Measurements from ENCODE around the gene TUBB2A. TPM values are rescaled to one million over a fixed set of nuclear protein-coding genes. Genes with fewer than 3 reads are reported as not detected.
"Not testable (repeated sequence)": the region's sequence is repeated elsewhere in the genome, so short reads cannot be mapped to it uniquely, and the experiment has no call there.

TUBB2A gene
- total RNA-seq, 1 donor from 2014 or later: 401 TPM

- no peak for DNase-seq (ENCODE audit: low read depth)
- TF ChIP-seq EZH2 (IDR thresholded peaks at IDR 0.05; ENCODE audit: insufficient read depth, low read length): no peak
- FAIRE-seq: no peak
Observed at GRCh38 chr6:3193102-3193849, 35.9 kb upstream of the TUBB2A start.

GRCh38 chr6:3190779-3191178, 33.4 kb upstream of the TUBB2A start:
- Histone ChIP-seq H3K9me3 (ENCODE audit: insufficient read depth, low read depth, low read length) (no peaks in the 10 kb centered on the region), H2AFZ (ENCODE audit: low read depth, low read length) (no peak overlapping the region), H3K4me2 (ENCODE audit: low read length) (no peak overlapping the region), H3K36me3 (ENCODE audit: insufficient read depth, low read length) (no peaks in the 10 kb centered on the region), H3K27ac (ENCODE audit: low read depth, low read length) (no peak overlapping the region), H3K9ac (ENCODE audit: low read length) (no peak overlapping the region), H3K79me2 (ENCODE audit: insufficient read depth, low read length) (no peaks in the 10 kb centered on the region), H3K4me1 (ENCODE audit: insufficient read depth, low read length) (peaks cover 17% of the 10 kb centered on the region), H4K20me1 (ENCODE audit: insufficient read depth, low read length) (no peaks in the 10 kb centered on the region), H3K4me3 (ENCODE audit: insufficient read depth, low read depth, low read length) (no peak overlapping the region), H3K27me3 (ENCODE audit: insufficient read depth, low read length) (peaks cover 4% of the 10 kb centered on the region)
- Mint-ChIP-seq H3K9me3 (ENCODE audit: unreplicated experiment) (peaks cover 2% of the 10 kb centered on the region), H3K4me3 (ENCODE audit: unreplicated experiment) (no peak overlapping the region), H3K36me3 (ENCODE audit: low read depth, unreplicated experiment) (peaks cover 2% of the 10 kb centered on the region), H3K27me3 (ENCODE audit: low read depth, unreplicated experiment) (peaks cover 5% of the 10 kb centered on the region), H3K27ac (ENCODE audit: unreplicated experiment) (no peak overlapping the region), H3K4me1 (ENCODE audit: low read depth, unreplicated experiment) (peaks cover 6% of the 10 kb centered on the region)
- DNase-seq (ENCODE audit: low read depth): no peak
- no peak for FAIRE-seq
- TF ChIP-seq CTCF (IDR thresholded peaks at IDR 0.05; ENCODE audit: insufficient read depth, low read depth, low read length): no peak
- TF ChIP-seq EZH2 (IDR thresholded peaks at IDR 0.05; ENCODE audit: insufficient read depth, low read length): no peak

More at GRCh38 chr6:3193102-3193849, 35.9 kb upstream of the TUBB2A start:
- Histone ChIP-seq H3K27ac (ENCODE audit: low read depth, low read length) (no peak overlapping the region), H3K79me2 (ENCODE audit: insufficient read depth, low read length) (no peaks in the 10 kb centered on the region), H3K4me2 (ENCODE audit: low read length) (peak overlapping the region; percentile 15), H3K9ac (ENCODE audit: low read length) (no peak overlapping the region), H4K20me1 (ENCODE audit: insufficient read depth, low read length) (no peaks in the 10 kb centered on the region), H3K4me3 (ENCODE audit: insufficient read depth, low read depth, low read length) (no peak overlapping the region), H2AFZ (ENCODE audit: low read depth, low read length) (peak overlapping the region; percentile 81), H3K36me3 (ENCODE audit: insufficient read depth, low read length) (no peaks in the 10 kb centered on the region), H3K27me3 (ENCODE audit: insufficient read depth, low read length) (no peaks in the 10 kb centered on the region), H3K9me3 (ENCODE audit: insufficient read depth, low read depth, low read length) (no peaks in the 10 kb centered on the region), H3K4me1 (ENCODE audit: insufficient read depth, low read length) (peaks cover 17% of the 10 kb centered on the region)
- H3K4me1 Mint-ChIP-seq (ENCODE audit: low read depth, unreplicated experiment): peaks cover 6% of the 10 kb centered on the region
- H3K36me3 Mint-ChIP-seq (ENCODE audit: low read depth, unreplicated experiment): no peaks in the 10 kb centered on the region
- H3K27ac Mint-ChIP-seq (ENCODE audit: unreplicated experiment): peak overlapping the region; percentile 34
- no peaks in the 10 kb centered on the region for H3K27me3 Mint-ChIP-seq (ENCODE audit: low read depth, unreplicated experiment)
- no peak overlapping the region for H3K4me3 Mint-ChIP-seq (ENCODE audit: unreplicated experiment)
- H3K9me3 Mint-ChIP-seq (ENCODE audit: unreplicated experiment): no peaks in the 10 kb centered on the region

- Histone ChIP-seq H4K20me1 (ENCODE audit: insufficient read depth, low read length) (no peaks in the 10 kb centered on the region), H3K4me1 (ENCODE audit: insufficient read depth, low read length) (peaks cover 13% of the 10 kb centered on the region), H3K4me2 (ENCODE audit: low read length) (no peak overlapping the region), H3K4me3 (ENCODE audit: insufficient read depth, low read depth, low read length) (no peak overlapping the region), H3K9ac (ENCODE audit: low read length) (no peak overlapping the region), H3K79me2 (ENCODE audit: insufficient read depth, low read length) (no peaks in the 10 kb centered on the region), H3K9me3 (ENCODE audit: insufficient read depth, low read depth, low read length) (no peaks in the 10 kb centered on the region), H3K36me3 (ENCODE audit: insufficient read depth, low read length) (no peaks in the 10 kb centered on the region), H2AFZ (ENCODE audit: low read depth, low read length) (no peak overlapping the region), H3K27ac (ENCODE audit: low read depth, low read length) (no peak overlapping the region), H3K27me3 (ENCODE audit: insufficient read depth, low read length) (peaks cover 4% of the 10 kb centered on the region)
- DNase-seq (ENCODE audit: low read depth) (no peak), FAIRE-seq (no peak)
- Mint-ChIP-seq H3K4me1 (ENCODE audit: low read depth, unreplicated experiment) (peaks cover 6% of the 10 kb centered on the region), H3K27ac (ENCODE audit: unreplicated experiment) (peak overlapping the region; percentile 77), H3K9me3 (ENCODE audit: unreplicated experiment) (peaks cover 2% of the 10 kb centered on the region), H3K4me3 (ENCODE audit: unreplicated experiment) (no peak overlapping the region), H3K27me3 (ENCODE audit: low read depth, unreplicated experiment) (peaks cover 8% of the 10 kb centered on the region), H3K36me3 (ENCODE audit: low read depth, unreplicated experiment) (peaks cover 2% of the 10 kb centered on the region)
- TF ChIP-seq CTCF (IDR thresholded peaks at IDR 0.05; ENCODE audit: insufficient read depth, low read depth, low read length): no peak
- TF ChIP-seq EZH2 (IDR thresholded peaks at IDR 0.05; ENCODE audit: insufficient read depth, low read length): no peak
Observed at GRCh38 chr6:3190056-3190455, 32.7 kb upstream of the TUBB2A start.

GRCh38 chr6:3189192-3189591, 31.8 kb upstream of the TUBB2A start:
- H3K4me3 ChIP-seq (ENCODE audit: insufficient read depth, low read depth, low read length); H3K4me2 ChIP-seq (ENCODE audit: low read length); H2AFZ ChIP-seq (ENCODE audit: low read depth, low read length); H3K27me3 ChIP-seq (ENCODE audit: insufficient read depth, low read length); H3K27ac Mint-ChIP-seq (ENCODE audit: unreplicated experiment); H3K9me3 ChIP-seq (ENCODE audit: insufficient read depth, low read depth, low read length); DNase-seq (ENCODE audit: low read depth); H3K9ac ChIP-seq (ENCODE audit: low read length); H3K36me3 Mint-ChIP-seq (ENCODE audit: low read depth, unreplicated experiment); H4K20me1 ChIP-seq (ENCODE audit: insufficient read depth, low read length); H3K9me3 Mint-ChIP-seq (ENCODE audit: unreplicated experiment); H3K4me1 ChIP-seq (ENCODE audit: insufficient read depth, low read length); FAIRE-seq; H3K4me3 Mint-ChIP-seq (ENCODE audit: unreplicated experiment); H3K36me3 ChIP-seq (ENCODE audit: insufficient read depth, low read length); H3K79me2 ChIP-seq (ENCODE audit: insufficient read depth, low read length); H3K27ac ChIP-seq (ENCODE audit: low read depth, low read length); H3K4me1 Mint-ChIP-seq (ENCODE audit: low read depth, unreplicated experiment): not testable (repeated sequence)
- peaks cover 10% of the 10 kb centered on the region for H3K27me3 Mint-ChIP-seq (ENCODE audit: low read depth, unreplicated experiment)

Measured in astrocyte (in vitro differentiated cells and primary cell).